Caco-2 (cell line): ENCODE measurements around the gene TMEM39A. TPM values are rescaled to one million over a fixed set of nuclear protein-coding genes. Genes with fewer than 3 reads are reported as not detected.

Source experiments
- BruUV-seq: library from RNA; stranded (reverse); fragments of 400-500 nt; replicated peaks from 2 replicates; lab custom pipeline; 2021; lab: Mats Ljungman, UMichigan
- CTCF ChIA-PET: fragments of 300-600 bp; sonication (Branson Sonifier 250); formaldehyde crosslinking; loops from one replicate; lab custom pipeline; 2022; ENCODE audit warnings: antibody characterized with exemption; lab: Charles Lee
- POLR2A ChIA-PET: fragments of 300-600 bp; sonication (Branson Sonifier 250); formaldehyde crosslinking; loops from one replicate; lab custom pipeline; 2022; ENCODE audit warnings: antibody characterized with exemption; lab: Charles Lee
- DNase-seq, 2 experiments: peaks; one replicate each; pipeline versions ENCODE4 v3.0.0 to v3.0.0-alpha.2; 2020 to 2022
- H3K27me3 ChIP-seq: replicated peaks from 2 replicates; pipeline ENCODE4 v1.6.0; 2011; ENCODE audit warnings: low read length; ENCODE audit not compliant: control insufficient read depth, insufficient read depth
- H3K36me3 ChIP-seq: 2 replicates; pipeline ENCODE4 v1.5.1; 2011; ENCODE audit warnings: low read length; ENCODE audit not compliant: control insufficient read depth, insufficient read depth
- H3K4me1 ChIP-seq: fragments of 250-450 bp; sonication (Bioruptor Pico); 2 replicates; pipeline ENCODE4 v1.5.1; 2020; ENCODE audit warnings: mild to moderate bottlenecking
- H3K4me3 ChIP-seq: 2 replicates; pipeline ENCODE4 v1.5.1; 2011; ENCODE audit warnings: low read depth, mild to moderate bottlenecking, control low read depth, low read length
- H3K9me3 ChIP-seq: fragments of 250-450 bp; sonication (Bioruptor Pico); 2 replicates; pipeline ENCODE4 v1.5.1; 2020; ENCODE audit warnings: mild to moderate bottlenecking, moderate library complexity
- H3K27ac Mint-ChIP-seq: one replicate; pipeline ENCODE4 v1.8.0; 2022; ENCODE audit warnings: mixed read lengths; ENCODE audit not compliant: unreplicated experiment
- H3K27me3 Mint-ChIP-seq: one replicate; pipeline ENCODE4 v1.8.0; 2022; ENCODE audit warnings: mixed read lengths; ENCODE audit not compliant: insufficient read depth, unreplicated experiment
- H3K36me3 Mint-ChIP-seq: one replicate; pipeline ENCODE4 v1.8.0; 2022; ENCODE audit warnings: mild to moderate bottlenecking, mixed read lengths; ENCODE audit not compliant: insufficient read depth, unreplicated experiment
- H3K4me1 Mint-ChIP-seq: one replicate; pipeline ENCODE4 v1.8.0; 2022; ENCODE audit warnings: low read depth, mixed read lengths; ENCODE audit not compliant: unreplicated experiment
- H3K4me3 Mint-ChIP-seq: one replicate; pipeline ENCODE4 v1.8.0; 2022; ENCODE audit warnings: mild to moderate bottlenecking, moderate library complexity, mixed read lengths; ENCODE audit not compliant: unreplicated experiment
- H3K9me3 Mint-ChIP-seq: one replicate; pipeline ENCODE4 v1.8.0; 2022; ENCODE audit warnings: mixed read lengths; ENCODE audit not compliant: unreplicated experiment
- intact Hi-C: fragments of 100-400 bp; cut with micrococcal nuclease; formaldehyde crosslinking; loops from one replicate; pipeline ENCODE4 v1.10.0; 2022; ENCODE audit not compliant: unreplicated experiment
- total RNA-seq: library from RNA; stranded (reverse); gene quantifications from 2 replicates; pipeline ENCODE4 v1.2.3, GENCODE V29; 2022
- TF ChIP-seq, protein P1 (sequence below), 2 experiments: fragments of 200-600 bp in 1 of 2; IDR thresholded peaks; 1 replicate in 1 of 2; 2 replicates in 1 of 2; pipeline versions ENCODE4 v1.5.1 to v1.8.0; 2011 to 2022; ENCODE audit warnings: antibody characterized with exemption in 1 of 2, control low read depth in 1 of 2, inconsistent platforms in 1 of 2, low read depth in 1 of 2, low read length in 1 of 2, mild to moderate bottlenecking in 1 of 2, moderate library complexity in 1 of 2; ENCODE audit not compliant: insufficient read depth in 1 of 2, severe bottlenecking in 1 of 2, unreplicated experiment in 1 of 2

TMEM39A gene
- total RNA-seq, 1 experiment from 2014 or later: 52.1 TPM

DNA sequence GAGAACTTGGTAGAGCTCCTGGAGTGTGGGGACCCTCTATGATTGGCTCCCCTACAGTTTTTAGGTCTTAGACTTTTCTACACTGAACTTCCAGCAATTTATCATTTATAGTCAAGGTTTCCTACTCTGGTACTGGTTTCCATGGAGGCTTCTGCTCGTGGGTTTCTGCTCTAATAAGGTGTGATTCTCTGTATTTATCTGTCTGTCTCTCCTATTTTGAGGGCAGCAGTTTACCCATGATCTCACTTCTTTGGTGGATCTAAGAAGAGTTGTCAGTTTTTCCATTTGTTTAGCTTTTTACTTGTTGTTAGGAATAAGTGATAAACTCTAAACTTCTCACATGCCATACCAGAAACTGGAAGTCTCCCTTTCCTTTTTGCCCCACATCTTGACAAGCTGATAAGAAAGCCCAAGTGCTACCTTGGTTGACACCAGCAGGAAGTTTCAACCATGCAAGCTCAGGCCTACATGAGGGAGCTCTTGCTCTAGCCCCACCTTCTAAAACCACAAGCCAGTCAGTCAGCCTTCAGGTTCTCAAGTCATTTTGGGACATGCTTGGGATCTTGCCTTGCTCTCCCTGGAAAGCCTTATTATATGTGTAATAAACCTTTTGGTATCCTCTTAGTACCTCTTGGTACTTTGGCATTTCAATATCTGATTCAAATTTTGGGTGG is 44.9 kb upstream of the TMEM39A start:
- ChIA-PET CTCF (no interaction called here), POLR2A (no interaction called here)
- H3K27ac Mint-ChIP-seq: no peak overlapping the region
- H3K4me3 Mint-ChIP-seq: no peak overlapping the region
- H3K36me3 ChIP-seq: no peaks in the 10 kb centered on the region
- no peak for DNase-seq
- H3K36me3 Mint-ChIP-seq: peaks cover 17% of the 10 kb centered on the region
- H3K27me3 ChIP-seq: no peaks in the 10 kb centered on the region
- intact Hi-C loops: no loop called here
- H3K4me1 ChIP-seq: no peaks in the 10 kb centered on the region
- TF ChIP-seq, protein P1, sequence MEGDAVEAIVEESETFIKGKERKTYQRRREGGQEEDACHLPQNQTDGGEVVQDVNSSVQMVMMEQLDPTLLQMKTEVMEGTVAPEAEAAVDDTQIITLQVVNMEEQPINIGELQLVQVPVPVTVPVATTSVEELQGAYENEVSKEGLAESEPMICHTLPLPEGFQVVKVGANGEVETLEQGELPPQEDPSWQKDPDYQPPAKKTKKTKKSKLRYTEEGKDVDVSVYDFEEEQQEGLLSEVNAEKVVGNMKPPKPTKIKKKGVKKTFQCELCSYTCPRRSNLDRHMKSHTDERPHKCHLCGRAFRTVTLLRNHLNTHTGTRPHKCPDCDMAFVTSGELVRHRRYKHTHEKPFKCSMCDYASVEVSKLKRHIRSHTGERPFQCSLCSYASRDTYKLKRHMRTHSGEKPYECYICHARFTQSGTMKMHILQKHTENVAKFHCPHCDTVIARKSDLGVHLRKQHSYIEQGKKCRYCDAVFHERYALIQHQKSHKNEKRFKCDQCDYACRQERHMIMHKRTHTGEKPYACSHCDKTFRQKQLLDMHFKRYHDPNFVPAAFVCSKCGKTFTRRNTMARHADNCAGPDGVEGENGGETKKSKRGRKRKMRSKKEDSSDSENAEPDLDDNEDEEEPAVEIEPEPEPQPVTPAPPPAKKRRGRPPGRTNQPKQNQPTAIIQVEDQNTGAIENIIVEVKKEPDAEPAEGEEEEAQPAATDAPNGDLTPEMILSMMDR (IDR thresholded peaks at IDR 0.05; ENCODE audit: insufficient read depth in 1 of 2, low read depth in 1 of 2, low read length in 1 of 2, severe bottlenecking in 1 of 2, unreplicated experiment in 1 of 2): no peak
- no peaks in the 10 kb centered on the region for H3K9me3 Mint-ChIP-seq
- BruUV-seq: no TSS peak
- no peak overlapping the region for H3K4me3 ChIP-seq
- no peaks in the 10 kb centered on the region for H3K9me3 ChIP-seq
- H3K4me1 Mint-ChIP-seq: no peaks in the 10 kb centered on the region
- H3K27me3 Mint-ChIP-seq: no peaks in the 10 kb centered on the region

DNA sequence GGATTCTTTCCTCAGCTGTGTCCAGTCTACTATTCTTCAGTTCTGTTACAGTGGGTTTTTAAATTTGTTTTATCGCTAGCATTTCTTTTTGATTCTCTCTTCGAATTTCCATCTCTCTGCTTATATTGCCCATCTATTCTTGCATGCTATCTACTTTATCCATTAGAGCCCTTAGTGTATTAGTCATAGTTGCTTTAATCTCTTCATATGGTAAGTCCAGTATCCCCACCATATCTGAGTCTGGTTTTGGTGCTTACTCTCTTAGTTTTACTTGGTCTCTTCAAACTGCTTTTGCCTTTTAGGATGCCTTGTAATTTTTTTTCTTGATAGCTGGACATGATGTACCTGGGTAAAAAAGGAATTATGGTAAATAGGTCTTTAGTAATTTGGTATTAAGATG is 44.0 kb upstream of the TMEM39A start:
- H3K27ac Mint-ChIP-seq: no peak overlapping the region
- no peak overlapping the region for H3K4me3 ChIP-seq
- H3K36me3 ChIP-seq: no peaks in the 10 kb centered on the region
- DNase-seq: no peak
- no peaks in the 10 kb centered on the region for H3K27me3 ChIP-seq
- H3K9me3 ChIP-seq: no peaks in the 10 kb centered on the region
- H3K27me3 Mint-ChIP-seq: no peaks in the 10 kb centered on the region
- intact Hi-C loops: no loop called here
- H3K4me1 Mint-ChIP-seq: no peaks in the 10 kb centered on the region
- H3K36me3 Mint-ChIP-seq: peaks cover 12% of the 10 kb centered on the region
- ChIA-PET CTCF (no interaction called here), POLR2A (no interaction called here)
- H3K4me1 ChIP-seq: no peaks in the 10 kb centered on the region
- no peak overlapping the region for H3K4me3 Mint-ChIP-seq
- H3K9me3 Mint-ChIP-seq: no peaks in the 10 kb centered on the region
- TF ChIP-seq, protein P1 (IDR thresholded peaks at IDR 0.05; ENCODE audit: insufficient read depth in 1 of 2, low read depth in 1 of 2, low read length in 1 of 2, severe bottlenecking in 1 of 2, unreplicated experiment in 1 of 2): no peak
- no TSS peak for BruUV-seq

DNA sequence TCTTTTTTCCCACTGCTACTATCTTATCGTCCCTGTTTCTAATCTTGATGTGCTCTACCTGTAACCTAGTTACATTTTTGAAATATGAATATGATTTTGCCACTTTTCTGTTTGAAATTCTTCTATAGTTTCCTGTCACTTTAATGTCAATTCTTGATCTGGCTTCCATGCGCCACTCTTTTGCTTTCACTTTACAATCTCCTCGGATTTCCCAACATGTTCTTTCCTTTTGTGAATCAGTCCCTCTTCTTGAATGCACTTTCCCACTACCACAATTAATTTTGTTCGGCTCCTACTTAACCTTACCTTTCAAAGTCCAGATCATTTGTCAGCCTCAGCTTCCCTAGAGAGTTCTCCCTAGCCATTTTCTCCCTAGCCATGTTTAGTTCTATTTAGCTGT is 43.2 kb upstream of the TMEM39A start:
- BruUV-seq: no TSS peak
- H3K9me3 ChIP-seq: no peaks in the 10 kb centered on the region
- no peak overlapping the region for H3K4me3 ChIP-seq
- no peaks in the 10 kb centered on the region for H3K9me3 Mint-ChIP-seq
- ChIA-PET CTCF (no interaction called here), POLR2A (no interaction called here)
- H3K27me3 ChIP-seq: no peaks in the 10 kb centered on the region
- peaks cover 12% of the 10 kb centered on the region for H3K36me3 Mint-ChIP-seq
- no peak overlapping the region for H3K27ac Mint-ChIP-seq
- H3K4me3 Mint-ChIP-seq: no peak overlapping the region
- no peaks in the 10 kb centered on the region for H3K4me1 Mint-ChIP-seq
- TF ChIP-seq, protein P1 (IDR thresholded peaks at IDR 0.05; ENCODE audit: insufficient read depth in 1 of 2, low read depth in 1 of 2, low read length in 1 of 2, severe bottlenecking in 1 of 2, unreplicated experiment in 1 of 2): no peak
- no peaks in the 10 kb centered on the region for H3K4me1 ChIP-seq
- no peak for DNase-seq
- intact Hi-C loops: no loop called here
- no peaks in the 10 kb centered on the region for H3K36me3 ChIP-seq
- H3K27me3 Mint-ChIP-seq: no peaks in the 10 kb centered on the region
